Uterus (tissue), 2 donors: ENCODE results near the gene NOX4.

Experiments used
- CTCF ChIP-seq, 4 experiments: fragments of 200-600 bp in 2 of 4; fragments of 450-650 bp in 2 of 4; sonication (generic) in 2 of 4; IDR thresholded peaks; one replicate each; pipeline ENCODE4 v1.5.1; 2016 to 2019; ENCODE audit warnings: antibody characterized with exemption in 4 of 4, mild to moderate bottlenecking in 2 of 4, moderate library complexity in 1 of 4
- POLR2A ChIP-seq, 2 donors: fragments of 450-650 bp; IDR thresholded peaks; one replicate each; pipeline ENCODE4 v1.6.1; 2016; ENCODE audit warnings: antibody characterized with exemption in 2 of 2, mild to moderate bottlenecking in 1 of 2, moderate library complexity in 1 of 2

DNA sequence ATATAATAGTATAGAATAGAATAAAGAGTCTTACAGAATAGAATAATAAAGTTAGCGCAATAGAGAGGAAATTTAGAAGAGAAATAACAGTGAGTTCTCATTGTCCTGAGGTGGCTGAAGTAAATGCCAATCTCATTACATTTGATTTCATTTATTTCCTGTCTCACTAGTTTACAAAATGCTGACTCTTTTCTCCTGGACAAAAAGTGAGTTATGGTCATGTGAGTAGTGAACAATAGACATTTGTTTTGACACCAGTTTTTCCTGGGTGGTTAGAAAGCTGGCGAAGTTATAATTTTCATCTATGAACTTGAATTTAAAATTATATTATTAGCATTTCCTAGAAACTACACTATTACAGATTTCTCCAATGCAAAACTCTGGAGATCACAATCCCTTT, 169.8 kb downstream of the NOX4 start:
- TF ChIP-seq CTCF (IDR thresholded peaks at IDR 0.05) (no peak), POLR2A (IDR thresholded peaks at IDR 0.05) (no peak)
